Prostate gland (tissue), 2 donors: Measurements from ENCODE around the gene RAI14. TPM values are rescaled to one million over a fixed set of nuclear protein-coding genes. Genes with fewer than 3 reads are reported as not detected.
A peak's percentile ranks its signal among the peaks of the same experiment; 100 is the strongest.

Experiments
- DNase-seq: peaks from one replicate; pipeline ENCODE4 v3.0.0-alpha.2; 2019; ENCODE audit warnings: low spot score
- H3K27ac ChIP-seq, 2 donors: fragments of 200-600 bp; sonication (generic); 2 replicates each; pipeline ENCODE4 v1.5.1; 2017 to 2019
- H3K27me3 ChIP-seq: fragments of 200-600 bp; sonication (generic); replicated peaks from 2 replicates; pipeline ENCODE4 v1.5.1; 2019; ENCODE audit not compliant: insufficient read depth
- H3K36me3 ChIP-seq, 2 donors: fragments of 200-600 bp; sonication (generic); 1 replicate in 1 of 2; 2 replicates in 1 of 2; pipeline versions ENCODE4 v1.5.1 to v1.8.1; 2017 to 2019
- H3K4me1 ChIP-seq: fragments of 200-600 bp; sonication (generic); replicated peaks from 2 replicates; pipeline ENCODE4 v1.5.1; 2019
- H3K4me3 ChIP-seq, 2 donors: fragments of 200-600 bp; sonication (generic); 2 replicates each; pipeline ENCODE4 v1.5.1; 2017 to 2019
- H3K9me3 ChIP-seq: fragments of 200-600 bp; sonication (generic); 2 replicates; pipeline ENCODE4 v1.5.1; 2017
- CTCF ChIP-seq, 4 experiments: fragments of 200-600 bp in 2 of 4; fragments of 450-650 bp in 2 of 4; sonication (generic) in 2 of 4; IDR thresholded peaks; 1 replicate in 3 of 4; 2 replicates in 1 of 4; pipeline ENCODE4 v1.5.1; 2016 to 2019; ENCODE audit warnings: antibody characterized with exemption in 4 of 4, mild to moderate bottlenecking in 2 of 4, moderate library complexity in 2 of 4
- POLR2A ChIP-seq: fragments of 450-650 bp; IDR thresholded peaks from one replicate; pipeline ENCODE4 v1.6.1; 2016; ENCODE audit warnings: antibody characterized with exemption, mild to moderate bottlenecking
- POLR2AphosphoS5 ChIP-seq: sonication (generic); formaldehyde crosslinking; IDR thresholded peaks from one replicate; pipeline ENCODE4 v1.6.1; 2017; ENCODE audit warnings: antibody characterized with exemption
- WGBS: methylation state at CpG from one replicate; pipeline ENCODE4 v1.1.5; 2018; 5-methylcytosine and 5-hydroxymethylcytosine counted together
- intact Hi-C: fragments of 100-400 bp; cut with DNase I; formaldehyde crosslinking; loops from one replicate; pipeline ENCODE4 v1.14.2; 2022
- total RNA-seq, 2 donors: library from RNA; depleted of rRNA; stranded (reverse); fragments of >200 nt; gene quantifications; one replicate each; pipeline ENCODE4 v1.1.0, GENCODE V29; 2016

RAI14 gene
- total RNA-seq, 2 donors from 2014 or later: 9.6 to 23.7 TPM

- Histone ChIP-seq H3K27ac (no peak overlapping the region), H3K4me3 (no peak overlapping the region), H3K4me1 (no peaks in the 10 kb centered on the region), H3K9me3 (no peaks in the 10 kb centered on the region), H3K27me3 (no peaks in the 10 kb centered on the region), H3K36me3 (no peaks in the 10 kb centered on the region)
- 79% methylated on average over 3 of the region's 3 CpGs for WGBS
- TF ChIP-seq CTCF (IDR thresholded peaks at IDR 0.05): no peak
- no peak for TF ChIP-seq POLR2A
- TF ChIP-seq POLR2AphosphoS5: no peak
- DNase-seq: no peak
- intact Hi-C loops: no loop called here
These were observed 41.4 kb downstream of the RAI14 start for GRCh38 chr5:34697308-34698108.

GRCh38 chr5:34698109-34698419, 41.9 kb downstream of the RAI14 start:
- H3K9me3 ChIP-seq: no peaks in the 10 kb centered on the region
- DNase-seq: no peak
- H3K4me3 ChIP-seq: no peak overlapping the region
- TF ChIP-seq POLR2A (no peak), POLR2AphosphoS5 (no peak), CTCF (IDR thresholded peaks at IDR 0.05) (no peak)
- H3K27me3 ChIP-seq: no peaks in the 10 kb centered on the region
- H3K4me1 ChIP-seq: no peaks in the 10 kb centered on the region
- no peak overlapping the region for H3K27ac ChIP-seq
- H3K36me3 ChIP-seq: no peaks in the 10 kb centered on the region
- intact Hi-C loops: no loop called here

GRCh38 chr5:34698754-34699153, 42.6 kb downstream of the RAI14 start:
- Histone ChIP-seq H3K9me3 (no peaks in the 10 kb centered on the region), H3K27ac (no peak overlapping the region), H3K27me3 (no peaks in the 10 kb centered on the region), H3K4me1 (no peaks in the 10 kb centered on the region), H3K4me3 (no peak overlapping the region), H3K36me3 (no peaks in the 10 kb centered on the region)
- DNase-seq: no peak
- no peak for TF ChIP-seq POLR2AphosphoS5
- no peak for TF ChIP-seq CTCF (IDR thresholded peaks at IDR 0.05)
- no peak for TF ChIP-seq POLR2A
- WGBS: 83% methylated on average over 6 of the region's 6 CpGs
- intact Hi-C loops: no loop called here

GRCh38 chr5:34699155-34700077, 43.3 kb downstream of the RAI14 start:
- peak; percentile 54 for DNase-seq
- no peaks in the 10 kb centered on the region for H3K9me3 ChIP-seq
- H3K36me3 ChIP-seq: no peaks in the 10 kb centered on the region
- TF ChIP-seq CTCF (IDR thresholded peaks at IDR 0.05) (no peak), POLR2AphosphoS5 (peak; percentile 63)
- no peaks in the 10 kb centered on the region for H3K27me3 ChIP-seq
- no peaks in the 10 kb centered on the region for H3K4me1 ChIP-seq
- H3K4me3 ChIP-seq: no peak overlapping the region
- 42% methylated on average over 9 of the region's 9 CpGs for WGBS
- intact Hi-C loops: no loop called here
- peak overlapping the region in 1 of 2 donors; percentile 19 for H3K27ac ChIP-seq
